Astrocyte of the spinal cord (primary cell): Measurements from ENCODE around the gene PRRC2C.
A peak's percentile ranks its signal among the peaks of the same experiment; 100 is the strongest.

Experiments used
- DNase-seq: peaks from one replicate; pipeline ENCODE4 v3.0.0; 2011; ENCODE audit warnings: low read depth, low spot score
- H3K4me3 ChIP-seq: 2 replicates; pipeline ENCODE4 v1.5.1; 2011; ENCODE audit warnings: low read depth, mild to moderate bottlenecking, low read length, moderate library complexity
- CTCF ChIP-seq: IDR thresholded peaks from 2 replicates; pipeline ENCODE4 v1.5.1; 2012; ENCODE audit warnings: low read depth, mild to moderate bottlenecking, low read length, inconsistent platforms
- in situ Hi-C: cut with HindIII; loops from 2 replicates; pipeline ENCODE4 v1.10.0; 2017; ENCODE audit warnings: low sequenced_read_pairs

PRRC2C gene

DNA sequence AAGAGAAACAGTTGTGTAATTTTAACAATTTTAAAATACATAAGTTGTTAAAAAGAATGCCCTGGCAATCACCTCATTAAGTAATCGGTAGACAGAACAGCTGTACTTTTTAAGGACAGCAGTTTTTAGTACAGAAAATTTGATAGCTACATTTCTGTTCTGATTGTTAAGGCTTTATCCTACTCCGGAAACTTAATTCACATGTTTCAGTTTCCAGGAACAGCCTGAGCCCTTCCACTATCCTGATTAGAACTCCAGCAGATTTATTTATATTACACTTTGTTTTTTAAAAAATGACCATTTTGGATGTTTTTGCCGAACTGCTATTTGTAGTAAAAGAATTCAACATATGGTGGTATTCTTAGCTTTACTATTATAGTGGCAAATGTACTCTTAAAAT is 8.7 kb downstream of the PRRC2C start:
- no peak for TF ChIP-seq CTCF
- in situ Hi-C loops, result no loop called here
- no peak overlapping the region for H3K4me3 ChIP-seq
- no peak for DNase-seq

- in situ Hi-C loops, result no loop called here
- TF ChIP-seq CTCF, result no peak
- DNase-seq, result no peak
- H3K4me3 ChIP-seq, result no peak overlapping the region
These were observed 10.1 kb downstream of the PRRC2C start for GRCh38 chr1:171495444-171495843.

DNA sequence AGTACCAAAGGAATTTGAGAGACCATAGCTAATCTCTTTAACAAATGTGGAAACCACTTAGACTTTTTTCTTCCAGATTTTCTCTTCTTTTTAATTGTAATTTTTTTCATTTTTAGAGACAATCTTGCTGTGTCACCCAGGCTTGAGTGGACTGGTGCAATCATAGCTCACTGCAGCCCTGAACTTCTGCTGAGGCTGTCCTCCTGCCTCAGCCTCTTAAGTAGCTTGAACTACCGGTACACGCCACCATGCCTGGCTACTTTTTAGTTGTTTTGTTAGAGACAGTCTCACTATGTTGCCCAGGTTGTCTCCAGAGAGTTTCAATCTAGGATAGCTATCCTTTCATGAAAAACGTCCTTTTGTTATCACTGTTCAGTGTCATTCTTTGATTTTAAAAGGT is 15.0 kb downstream of the PRRC2C start:
- in situ Hi-C loops, result no loop called here
- TF ChIP-seq CTCF, result no peak
- no peak overlapping the region for H3K4me3 ChIP-seq
- no peak for DNase-seq

DNA sequence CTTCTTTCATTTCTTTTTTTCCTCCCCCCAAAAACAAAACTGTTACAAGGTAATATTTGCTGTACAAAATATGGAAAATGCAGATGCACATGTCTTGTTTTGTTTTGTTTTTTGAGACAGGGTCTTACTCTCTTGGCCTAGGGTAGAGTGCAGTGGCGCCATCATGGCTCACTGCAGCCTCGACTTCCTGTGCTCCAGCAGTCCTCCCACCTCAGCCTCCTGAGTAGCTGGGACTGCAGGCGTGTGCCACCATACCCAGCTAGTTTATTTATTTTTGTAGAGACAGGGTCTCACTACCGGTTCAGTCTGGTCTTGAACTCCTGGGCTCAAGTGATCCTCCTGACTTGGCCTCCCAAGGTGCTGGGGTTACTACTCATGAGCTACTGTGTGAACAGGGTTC is 15.5 kb downstream of the PRRC2C start:
- in situ Hi-C loops, result no loop called here

GRCh38 chr1:171501305-171502024 is 16.1 kb downstream of the PRRC2C start:
- no peak overlapping the region for H3K4me3 ChIP-seq

More for the DNA sequence above, 15.5 kb downstream of the PRRC2C start:
- no peak overlapping the region for H3K4me3 ChIP-seq
- DNase-seq, result no peak
- TF ChIP-seq CTCF, result no peak

DNA sequence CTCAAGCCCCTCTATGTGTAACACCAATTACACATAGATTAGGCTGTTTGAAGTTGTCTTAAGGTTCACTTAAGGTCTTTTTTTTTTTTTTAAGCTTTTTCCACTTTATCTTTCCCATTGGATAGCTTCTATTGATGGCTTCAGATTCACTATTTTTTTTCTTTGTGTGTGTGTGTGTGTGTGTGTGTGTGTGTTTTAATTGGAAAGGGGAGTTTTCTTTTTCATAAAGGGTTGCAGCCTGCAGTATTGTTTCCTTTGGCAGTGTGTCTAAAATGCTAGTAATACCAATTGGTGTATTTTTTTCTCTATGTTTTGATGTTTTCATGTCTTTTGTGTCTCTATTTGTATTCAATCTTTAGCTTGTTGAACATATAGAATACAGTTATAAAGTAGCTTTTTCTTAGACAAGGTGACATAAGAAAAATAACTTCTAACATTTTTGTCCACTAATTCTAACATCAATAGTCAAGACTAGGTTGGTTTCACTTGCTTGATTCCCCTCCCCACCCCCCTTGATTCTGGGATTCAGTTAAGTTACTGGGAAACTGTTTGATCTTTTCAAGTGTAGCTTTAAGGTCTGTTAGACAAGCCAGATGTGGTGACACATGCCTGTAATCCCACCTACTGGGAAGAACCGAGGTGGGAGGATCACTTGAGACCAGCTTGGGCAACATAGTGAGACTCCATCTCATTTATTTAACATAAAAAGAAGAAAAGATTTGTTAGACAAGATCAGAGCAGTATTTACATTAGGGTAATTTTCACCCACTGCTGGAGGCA is 21.4 kb downstream of the PRRC2C start:
- in situ Hi-C loops, result no loop called here
- H3K4me3 ChIP-seq, result no peak overlapping the region
- DNase-seq, result peak; percentile 44
- TF ChIP-seq CTCF, result no peak

More at GRCh38 chr1:171501305-171502024, 16.1 kb downstream of the PRRC2C start:
- TF ChIP-seq CTCF, result no peak
- no peak for DNase-seq
- in situ Hi-C loops, result no loop called here
